HG02870 (cell line): ENCODE data around the gene NDUFS3.
A peak's percentile ranks its signal among the peaks of the same experiment; 100 is the strongest.
"Not testable (repeated sequence)": the region's sequence is repeated elsewhere in the genome, so short reads cannot be mapped to it uniquely, and the experiment has no call there.

Experiments used
- ATAC-seq: cut with Tn5 transposase; IDR thresholded peaks from one replicate; pipeline ENCODE4 v1.9.1; 2021; ENCODE audit warnings: mild to moderate bottlenecking, moderate library complexity; ENCODE audit not compliant: unreplicated experiment

Gene NDUFS3

DNA sequence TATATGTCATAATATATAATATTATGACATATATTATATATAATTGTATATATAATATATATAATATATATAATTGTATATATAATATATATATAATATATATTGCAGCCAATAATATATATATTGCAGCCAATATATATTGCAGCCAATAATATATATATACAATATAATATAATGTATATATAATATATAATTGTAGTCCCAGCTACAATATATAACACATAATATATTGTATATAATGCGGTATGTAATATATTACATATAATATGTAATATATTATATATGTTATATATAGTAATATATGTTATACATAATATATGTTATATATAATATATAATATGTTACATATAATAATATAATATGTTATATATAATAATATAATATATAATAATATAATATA is 20.2 kb upstream of the NDUFS3 start:
- ATAC-seq = no peak

DNA sequence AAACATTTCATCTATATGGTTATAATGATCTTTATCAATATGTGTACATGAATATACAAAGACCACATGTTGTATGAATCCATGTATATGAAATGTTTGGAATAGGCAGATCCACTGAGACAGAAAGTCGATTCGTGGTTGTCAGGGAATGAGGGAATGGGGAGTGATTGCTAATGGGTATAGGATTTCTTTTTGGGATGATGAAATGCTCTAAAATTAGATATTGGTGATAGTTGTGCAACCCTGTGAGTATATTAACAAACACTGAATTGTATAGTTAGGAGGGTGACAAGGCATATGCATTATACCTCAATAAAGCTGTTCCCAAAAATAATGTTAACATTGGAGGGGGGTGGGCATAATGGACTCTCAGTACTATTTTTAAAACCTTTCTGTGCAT is 18.4 kb upstream of the NDUFS3 start:
- no peak for ATAC-seq

DNA sequence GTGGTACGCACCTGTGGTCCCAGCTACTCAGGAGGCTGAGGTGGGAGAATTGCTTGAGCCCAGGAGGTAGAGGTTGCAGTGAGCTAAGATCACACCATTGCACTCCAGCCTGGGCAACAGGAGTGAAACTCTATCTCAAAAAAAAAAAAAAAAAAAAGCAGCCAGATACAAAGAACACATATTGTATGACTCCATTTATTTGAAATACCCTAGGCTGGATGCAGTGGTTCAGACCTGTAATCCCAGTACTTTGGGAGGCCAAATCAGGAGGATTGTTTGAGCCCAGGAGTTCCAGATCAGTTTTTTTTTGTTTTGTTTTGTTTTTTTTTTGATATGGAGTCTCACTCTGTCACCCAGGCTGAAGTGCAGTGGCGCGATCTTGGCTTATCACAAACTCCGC is 16.5 kb upstream of the NDUFS3 start:
- ATAC-seq = not testable (repeated sequence)

DNA sequence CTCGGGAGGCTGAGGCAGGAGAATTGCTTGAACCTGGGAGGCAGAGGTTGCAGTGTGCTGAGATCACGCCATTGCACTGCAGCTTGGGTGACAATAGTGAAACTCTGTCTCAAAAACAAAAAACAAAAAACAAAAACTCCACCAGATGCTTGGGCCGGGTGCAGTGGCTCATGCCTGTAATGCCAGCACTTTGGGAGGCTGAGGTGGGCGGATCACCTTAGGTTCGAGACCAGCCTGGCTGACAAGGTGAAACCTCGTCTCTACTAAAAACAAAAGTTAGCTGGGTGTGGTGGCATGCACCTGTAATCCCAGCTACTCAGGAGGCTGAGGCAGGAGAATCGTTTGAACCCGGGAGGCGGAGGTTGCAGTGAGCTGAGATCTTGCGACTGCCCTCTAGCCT is 14.5 kb upstream of the NDUFS3 start:
- ATAC-seq = not testable (repeated sequence)

DNA sequence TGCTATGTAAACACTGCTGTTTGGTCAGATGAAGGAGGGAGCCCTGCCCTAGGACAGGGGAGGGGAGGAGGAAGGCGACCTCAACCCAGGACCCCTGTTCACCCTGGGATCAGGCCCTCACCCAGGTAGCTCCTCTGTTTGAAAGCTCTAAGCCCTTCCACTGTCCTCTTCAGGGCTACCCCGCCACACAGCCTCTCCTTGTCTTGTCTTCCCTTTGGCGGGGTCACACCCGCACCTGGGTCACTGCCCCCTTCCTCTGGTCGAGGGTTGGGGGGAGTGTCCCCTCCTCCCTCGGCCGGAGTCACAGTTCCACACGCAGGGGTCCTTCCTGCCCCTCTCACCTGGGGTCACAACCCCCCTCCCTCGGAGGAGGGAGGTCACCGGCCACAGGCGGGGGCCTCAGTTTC is 13.9 kb upstream of the NDUFS3 start:
- no peak for ATAC-seq

DNA sequence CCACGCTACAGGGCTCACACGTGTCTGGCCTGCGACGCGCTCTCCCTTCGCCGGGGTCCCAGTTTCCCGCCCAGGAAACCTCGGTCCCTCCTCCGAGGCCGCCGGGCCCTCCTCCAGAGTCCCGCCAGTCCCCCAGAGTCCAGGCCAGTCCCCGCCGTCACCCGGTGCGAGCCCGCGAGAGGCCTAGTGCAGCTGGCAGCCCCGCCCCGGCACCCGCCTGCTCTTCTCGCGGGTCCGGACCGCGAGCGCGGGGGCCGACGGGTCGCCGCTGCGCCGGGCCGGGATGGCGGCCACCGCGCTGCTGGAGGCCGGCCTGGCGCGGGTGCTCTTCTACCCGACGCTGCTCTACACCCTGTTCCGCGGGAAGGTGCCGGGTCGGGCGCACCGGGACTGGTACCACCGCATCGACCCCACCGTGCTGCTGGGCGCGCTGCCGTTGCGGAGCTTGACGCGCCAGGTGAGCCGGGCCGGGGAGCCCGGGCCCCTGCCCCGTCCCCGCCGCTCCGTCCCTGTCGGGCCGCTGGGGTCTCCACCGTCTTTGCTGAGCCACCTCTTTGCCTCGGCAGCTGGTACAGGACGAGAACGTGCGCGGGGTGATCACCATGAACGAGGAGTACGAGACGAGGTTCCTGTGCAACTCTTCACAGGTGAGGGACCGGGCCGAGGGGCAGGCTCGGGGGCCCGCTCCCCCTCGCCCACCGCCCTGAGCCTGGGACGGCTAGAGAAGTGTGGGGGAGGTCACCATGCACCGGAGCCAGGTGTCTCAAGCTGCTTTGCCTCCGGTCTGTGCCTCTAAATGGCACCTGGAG is 13.3 kb upstream of the NDUFS3 start, which contains the start of gene PTPMT1:
Gene PTPMT1 (plus strand): TSS at position 260 of the 809 bp plus-strand sequence. CDS start 24 bp downstream, at position 284.
- peak; percentile 79 for ATAC-seq

DNA sequence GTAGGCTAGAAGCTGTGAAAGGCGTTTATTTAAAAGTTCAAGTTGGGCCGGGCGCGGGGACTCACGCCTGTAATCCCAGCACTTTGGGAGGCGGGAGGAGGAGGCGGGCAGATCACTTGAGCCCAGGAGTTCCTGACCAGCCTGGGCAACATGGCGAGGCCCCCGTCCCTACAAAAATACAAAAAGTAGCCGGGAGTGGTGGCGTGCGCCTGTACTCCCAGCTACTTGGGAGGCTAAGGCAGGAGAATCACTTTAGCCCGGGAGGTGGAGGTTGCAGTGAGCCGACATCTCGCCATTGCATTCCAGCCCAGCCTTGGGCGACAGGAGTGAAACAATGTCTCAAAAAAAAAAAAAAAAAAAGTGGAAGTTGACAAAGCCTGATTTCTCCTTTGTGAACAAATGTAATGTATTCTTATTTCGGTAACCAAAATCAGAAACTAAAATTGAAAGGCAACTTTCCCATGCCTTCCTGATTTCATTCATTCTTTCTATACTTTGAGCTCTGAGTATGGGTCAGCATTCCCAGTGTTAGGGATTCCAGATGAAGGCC is 12.7 kb upstream of the NDUFS3 start:
- no peak for ATAC-seq

DNA sequence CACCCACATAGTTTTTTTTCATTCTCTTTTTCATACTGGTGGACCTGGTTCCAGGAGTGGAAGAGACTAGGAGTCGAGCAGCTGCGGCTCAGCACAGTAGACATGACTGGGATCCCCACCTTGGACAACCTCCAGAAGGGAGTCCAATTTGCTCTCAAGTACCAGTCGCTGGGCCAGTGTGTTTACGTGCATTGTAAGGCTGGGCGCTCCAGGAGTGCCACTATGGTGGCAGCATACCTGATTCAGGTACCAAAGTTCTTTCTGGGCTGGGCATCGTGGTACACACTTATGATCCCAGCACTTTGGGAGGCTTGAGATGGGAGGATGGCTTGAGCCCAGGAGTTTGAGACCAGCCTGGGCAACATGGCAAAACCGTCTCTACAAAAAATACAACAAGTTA is 9.2 kb upstream of the NDUFS3 start:
- ATAC-seq = no peak

DNA sequence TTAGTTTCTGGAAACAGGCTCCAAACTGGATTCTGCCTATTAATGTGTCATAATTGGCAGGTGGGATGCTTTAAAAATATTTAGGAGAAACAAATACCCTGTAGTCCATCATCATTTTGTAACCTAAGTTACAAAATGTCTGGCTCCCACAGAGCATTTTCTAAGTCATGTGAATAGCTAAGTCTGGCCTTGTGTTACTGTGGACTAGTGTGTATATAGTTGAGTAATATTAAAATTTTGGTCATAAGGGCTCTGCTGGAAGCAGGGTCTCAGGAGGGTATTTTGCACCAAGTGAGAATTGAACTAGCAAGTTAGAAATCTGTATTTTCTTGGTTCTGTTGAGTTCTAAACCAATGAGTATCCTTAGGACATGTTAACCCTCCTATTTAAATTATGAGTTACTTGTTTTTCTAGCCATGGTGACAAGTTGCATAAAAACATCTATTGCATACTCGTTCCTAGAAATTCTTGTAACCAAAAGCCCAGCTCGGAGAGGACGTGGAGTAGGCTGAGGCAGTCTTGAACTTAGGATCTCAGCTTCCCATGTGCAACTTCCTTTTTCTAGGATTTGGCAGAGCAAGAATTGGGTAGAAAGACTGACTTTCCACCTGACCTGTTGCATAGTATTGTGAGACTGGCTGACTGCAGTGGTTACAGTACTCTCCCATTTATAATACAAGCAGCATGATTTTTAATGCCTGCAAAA is 8.1 kb upstream of the NDUFS3 start:
- ATAC-seq = no peak

DNA sequence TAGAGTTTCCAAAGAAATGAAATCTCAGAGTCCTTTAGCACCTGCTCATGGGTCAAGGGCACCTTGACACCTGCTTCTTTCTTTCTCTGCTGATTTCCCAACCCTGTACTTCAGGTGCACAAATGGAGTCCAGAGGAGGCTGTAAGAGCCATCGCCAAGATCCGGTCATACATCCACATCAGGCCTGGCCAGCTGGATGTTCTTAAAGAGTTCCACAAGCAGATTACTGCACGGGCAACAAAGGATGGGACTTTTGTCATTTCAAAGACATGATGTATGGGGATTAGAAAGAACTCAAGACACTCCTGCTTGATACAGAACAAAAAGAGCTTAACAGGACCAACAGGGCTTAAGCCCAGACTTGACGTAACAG is 7.5 kb upstream of the NDUFS3 start:
- ATAC-seq = no peak

DNA sequence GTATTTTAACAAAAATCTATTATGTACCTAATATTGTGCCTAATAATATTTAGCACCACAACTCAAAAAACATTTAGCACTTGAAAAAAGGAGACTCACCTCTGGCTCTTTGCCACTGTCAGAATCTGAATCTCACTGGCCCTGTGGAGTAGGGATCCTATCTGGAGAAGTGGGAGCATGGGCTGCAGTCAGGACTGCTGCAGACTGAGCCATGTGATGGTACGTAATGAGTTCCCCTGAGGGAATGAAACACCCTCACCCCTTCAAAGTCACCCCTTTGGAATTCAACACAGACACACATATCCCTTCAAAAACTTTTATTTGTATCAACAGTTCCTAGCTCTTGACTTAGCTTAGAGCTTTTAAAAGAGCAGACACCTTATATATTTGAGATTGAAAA is 7.0 kb upstream of the NDUFS3 start:
- ATAC-seq = no peak

DNA sequence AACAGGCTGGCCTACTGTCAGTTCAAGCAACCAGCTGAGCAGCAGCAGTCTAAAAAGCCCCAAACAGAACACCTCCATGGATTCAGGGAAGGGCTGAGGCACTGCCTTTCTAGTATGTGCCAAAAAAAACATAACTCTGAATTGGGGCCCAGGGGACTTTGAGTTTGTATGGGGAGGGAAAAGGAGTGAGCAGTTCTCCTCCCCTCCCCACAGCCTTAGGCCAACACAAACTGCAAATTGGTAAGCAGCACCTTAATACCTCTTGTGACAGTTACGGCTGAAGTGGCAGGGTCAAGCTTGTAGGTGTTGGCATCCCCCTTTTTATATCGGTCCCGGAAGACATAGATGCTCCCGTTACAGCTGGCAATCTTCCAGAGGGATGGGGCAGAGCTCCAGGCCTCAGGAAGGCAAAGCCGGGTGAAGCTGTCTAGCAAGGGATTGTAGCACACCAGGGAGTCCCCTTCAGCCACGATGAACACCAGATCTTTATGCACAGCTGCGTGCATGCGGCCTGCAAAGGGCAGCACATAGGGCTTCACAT is 6.1 kb upstream of the NDUFS3 start:
- no peak for ATAC-seq

DNA sequence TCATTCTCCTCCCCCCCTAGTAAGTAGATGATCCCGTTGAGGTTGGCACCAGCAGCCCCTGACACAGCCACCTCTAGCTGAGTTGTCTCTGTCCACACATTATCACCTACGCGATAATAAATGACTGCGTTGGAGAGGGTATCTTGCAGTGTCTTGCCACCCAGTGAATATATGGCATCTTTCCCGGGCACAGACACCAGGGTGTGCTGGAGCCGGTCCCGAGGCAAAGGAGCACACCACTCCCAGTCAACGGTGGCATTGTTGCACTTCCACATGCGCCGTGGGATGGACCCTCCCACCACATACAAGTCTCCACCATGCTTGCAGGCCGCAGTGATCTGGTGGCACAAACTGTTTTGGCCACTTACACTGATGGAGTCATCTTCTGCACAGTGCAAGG is 5.6 kb upstream of the NDUFS3 start:
- ATAC-seq = no peak

DNA sequence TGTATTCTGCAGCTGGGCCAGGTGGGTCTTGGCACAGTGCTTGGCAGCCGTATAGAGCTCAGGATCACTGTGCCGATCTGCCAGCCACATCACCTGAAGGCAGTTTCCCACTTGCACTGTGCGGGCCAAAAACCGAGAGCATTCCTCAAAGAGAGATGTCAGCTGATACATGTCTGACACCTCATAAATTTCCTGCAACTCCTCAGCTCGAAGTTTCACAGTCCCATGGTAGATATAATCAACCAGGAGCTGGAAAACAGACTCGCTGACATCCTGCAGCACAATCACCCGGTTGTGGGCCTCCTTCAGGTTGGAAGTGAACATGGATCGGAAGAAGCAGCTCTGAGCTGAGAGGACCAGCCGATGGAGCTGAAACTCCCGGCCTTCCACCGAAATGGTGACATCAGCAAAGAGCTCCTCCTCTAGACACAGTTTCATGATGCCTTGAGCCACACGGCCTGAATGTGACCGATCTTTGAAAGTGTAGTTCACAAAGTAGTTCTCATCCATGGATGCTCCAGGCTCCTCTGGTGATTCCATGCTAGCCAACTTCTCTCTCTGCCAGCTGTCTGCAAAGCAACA is 1.3 kb upstream of the NDUFS3 start:
- no peak for ATAC-seq

DNA sequence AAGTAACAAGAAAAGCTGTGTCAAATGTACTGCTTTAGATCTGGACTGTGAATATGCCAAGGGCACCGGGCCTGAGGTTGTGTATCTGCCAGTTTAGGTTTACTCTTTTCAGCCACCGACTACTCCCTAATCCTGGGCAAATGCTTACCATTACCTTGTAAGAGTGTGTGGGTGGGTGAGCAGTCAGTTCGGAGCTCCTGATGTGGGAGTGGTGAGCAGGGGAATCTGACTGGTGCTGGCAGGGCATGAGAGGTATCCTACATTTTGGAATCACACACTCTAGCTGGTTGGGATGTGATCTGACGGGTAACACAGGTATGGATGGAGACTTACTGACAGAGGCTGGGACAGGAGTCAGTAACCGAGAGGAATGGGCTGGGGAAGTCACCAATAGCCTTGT is 5.0 kb downstream of the NDUFS3 start:
- ATAC-seq = no peak

DNA sequence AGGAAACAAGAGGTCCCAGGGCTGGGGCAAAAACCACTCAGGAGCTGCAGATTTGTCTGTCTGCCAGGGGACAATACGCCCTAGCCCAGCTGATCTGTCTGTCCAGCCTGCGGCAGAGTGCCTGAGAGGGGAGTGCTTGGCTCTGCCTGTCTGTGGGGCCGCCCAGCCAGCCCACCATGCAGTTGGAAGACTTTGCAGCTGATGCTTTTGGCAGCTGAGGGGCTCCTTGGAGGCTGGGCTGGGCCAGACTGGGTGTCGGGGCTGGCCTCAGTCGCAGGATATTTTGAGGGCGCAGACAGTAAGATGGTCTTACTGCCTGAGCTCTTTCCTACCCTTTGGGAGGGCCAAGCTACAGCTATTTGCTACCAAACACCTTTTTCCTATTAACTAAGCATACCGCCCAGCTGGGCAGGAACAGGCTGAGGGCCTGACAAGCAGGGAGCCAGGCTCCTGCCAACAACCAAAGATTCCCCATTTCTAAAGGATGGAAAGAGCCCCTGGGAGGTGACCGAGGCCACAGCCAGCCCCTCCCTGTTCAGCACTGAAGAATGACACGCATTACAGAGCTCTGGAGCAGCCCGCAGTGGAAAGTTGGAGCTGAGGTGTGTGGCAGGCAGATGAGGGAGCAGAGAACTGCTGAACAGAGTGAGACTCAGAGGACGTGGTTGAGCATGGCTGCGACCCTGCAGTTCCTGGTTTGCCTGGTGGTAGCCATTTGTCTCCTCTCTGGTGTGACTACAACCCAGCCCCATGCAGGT is 7.4 kb downstream of the NDUFS3 start, which contains the start of gene FAM180B:
Gene FAM180B (plus strand): TSS at position 581 of the 758 bp plus-strand sequence. CDS start 91 bp downstream, at position 672.
- ATAC-seq = no peak

DNA sequence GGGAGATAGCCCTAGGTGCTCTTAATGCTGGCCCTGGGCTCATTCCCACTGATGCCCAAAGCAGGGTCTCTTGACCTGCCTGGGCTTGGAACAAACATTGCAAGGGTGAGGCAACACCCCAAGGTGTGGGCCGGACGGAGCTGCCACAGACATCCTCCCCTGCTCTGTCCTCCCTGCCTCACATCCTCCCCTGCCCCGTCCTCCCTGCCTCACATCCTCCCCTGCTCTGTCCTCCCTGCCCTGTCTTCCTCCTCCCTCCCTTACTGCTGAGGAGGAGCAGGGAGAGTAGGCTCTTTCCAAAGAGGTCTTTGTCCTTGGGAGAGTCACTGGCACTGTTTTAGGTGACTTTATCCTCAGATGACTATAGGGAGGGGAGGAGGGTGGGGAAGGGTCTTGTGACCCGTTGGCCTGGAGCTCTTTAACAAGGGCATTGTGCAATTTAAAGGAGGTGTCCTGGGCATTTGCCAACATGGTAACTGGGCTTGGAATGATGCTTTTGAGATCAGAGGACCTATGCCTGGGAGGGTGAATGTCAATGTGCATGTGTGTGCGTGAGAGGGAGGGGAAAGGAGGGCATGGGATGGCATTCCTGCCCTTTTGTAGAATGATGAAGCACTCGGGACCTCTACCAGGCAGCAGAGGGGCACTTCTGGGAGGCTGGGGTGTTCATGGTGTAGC is 8.3 kb downstream of the NDUFS3 start:
- no peak for ATAC-seq

DNA sequence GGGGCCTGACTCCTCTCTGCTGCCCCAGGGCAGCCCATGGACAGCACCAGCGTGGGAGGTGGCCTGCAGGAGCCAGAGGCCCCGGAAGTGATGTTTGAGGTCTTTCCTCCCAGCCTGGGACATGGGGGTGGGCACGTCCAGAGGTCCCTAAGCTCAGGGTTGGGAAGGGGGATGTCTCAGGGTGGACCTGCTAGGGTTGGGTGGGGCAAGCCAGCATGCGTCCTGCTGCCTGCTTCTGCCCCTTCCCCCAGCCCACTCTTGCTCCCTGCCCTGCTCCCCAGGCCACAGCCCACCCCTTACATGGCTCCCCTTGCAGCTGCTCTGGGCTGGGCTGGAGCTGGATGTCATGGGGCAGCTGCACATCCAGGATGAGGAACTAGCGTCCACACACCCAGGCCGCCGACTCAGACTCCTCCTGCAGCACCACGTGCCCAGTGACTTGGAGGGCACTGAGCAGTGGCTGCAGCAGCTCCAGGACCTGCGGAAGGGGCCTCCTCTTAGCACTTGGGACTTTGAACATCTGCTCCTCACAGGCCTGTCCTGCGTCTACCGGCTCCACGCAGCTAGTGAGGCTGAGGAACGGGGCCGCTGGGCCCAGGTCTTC is 9.0 kb downstream of the NDUFS3 start:
- ATAC-seq = no peak

DNA sequence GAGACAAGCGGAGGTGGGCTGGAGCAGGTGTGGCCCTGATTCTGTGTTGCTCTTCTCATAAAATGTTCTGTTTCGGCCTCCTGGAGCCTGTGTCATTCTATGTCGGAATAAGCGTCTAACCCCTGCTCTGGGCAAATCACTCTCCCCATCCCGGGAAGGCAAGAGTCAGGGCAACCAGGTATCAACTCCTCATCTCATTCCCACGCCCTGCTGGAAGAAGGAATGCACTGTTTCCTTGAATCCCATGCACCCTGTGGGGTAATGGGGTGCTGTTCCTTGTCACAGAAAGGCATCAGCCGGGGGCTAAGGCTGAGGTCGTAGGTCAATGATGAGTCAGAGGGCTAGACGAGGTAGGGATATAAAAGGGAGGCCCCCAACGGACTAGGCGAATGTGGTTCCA is 10.2 kb downstream of the NDUFS3 start:
- ATAC-seq = no peak

DNA sequence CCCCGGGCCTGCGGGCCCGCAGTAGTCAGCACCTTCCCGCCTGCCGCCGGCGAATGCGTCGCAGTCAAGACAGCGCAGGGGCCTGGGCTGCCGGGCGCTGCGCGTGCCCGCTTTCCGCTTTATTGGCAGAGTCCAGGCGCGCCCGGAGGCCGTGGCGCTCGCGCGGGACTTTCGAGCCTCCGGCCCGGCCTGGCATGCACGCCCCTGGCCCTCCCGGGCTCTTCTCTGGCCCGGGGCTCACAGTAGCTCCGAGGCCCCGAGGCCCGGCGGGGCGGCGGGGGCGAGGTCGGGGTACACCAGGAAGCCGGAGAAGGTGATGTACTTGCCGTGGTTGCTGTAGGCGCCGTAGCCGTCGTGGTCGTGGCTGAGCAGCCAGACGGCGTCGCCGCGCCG is 10.7 kb downstream of the NDUFS3 start:
- ATAC-seq = no peak
